Adipocyte (in vitro differentiated cells): ENCODE results near the gene B9D2.

Experiments
- DNase-seq: peaks from one replicate; pipeline ENCODE4 v3.0.0-alpha.2; 2015; ENCODE audit warnings: low read depth
- H3K27me3 ChIP-seq: replicated peaks from 2 replicates; pipeline ENCODE4 v1.7.0; 2013; ENCODE audit warnings: mild to moderate bottlenecking, low read length, moderate library complexity; ENCODE audit not compliant: control insufficient read depth, insufficient read depth
- H3K36me3 ChIP-seq: 2 replicates; pipeline ENCODE4 v1.7.0; 2013; ENCODE audit warnings: low read length, mild to moderate bottlenecking, moderate library complexity; ENCODE audit not compliant: control insufficient read depth, insufficient read depth, severe bottlenecking
- H3K4me1 ChIP-seq: 2 replicates; pipeline ENCODE4 v1.7.0; 2013; ENCODE audit warnings: mild to moderate bottlenecking, low read length, moderate library complexity; ENCODE audit not compliant: control insufficient read depth, insufficient read depth
- H3K4me3 ChIP-seq: 2 replicates; pipeline ENCODE4 v1.7.0; 2013; ENCODE audit warnings: mild to moderate bottlenecking, low read length, moderate library complexity
- H3K9ac ChIP-seq: 2 replicates; pipeline ENCODE4 v1.7.0; 2013; ENCODE audit warnings: mild to moderate bottlenecking, low read length, moderate library complexity
- H3K9me3 ChIP-seq: 2 replicates; pipeline ENCODE4 v1.7.0; 2013; ENCODE audit warnings: mild to moderate bottlenecking, low read length, moderate library complexity; ENCODE audit not compliant: control insufficient read depth

B9D2 gene

GRCh38 chr19:41334793-41335192 is 29.2 kb downstream of the B9D2 start:
- no peak for DNase-seq
- Histone ChIP-seq H3K9ac (no peak overlapping the region), H3K9me3 (no peaks in the 10 kb centered on the region), H3K4me1 (peaks cover 3% of the 10 kb centered on the region), H3K36me3 (peaks cover 7% of the 10 kb centered on the region), H3K4me3 (no peak overlapping the region), H3K27me3 (no peaks in the 10 kb centered on the region)

DNA sequence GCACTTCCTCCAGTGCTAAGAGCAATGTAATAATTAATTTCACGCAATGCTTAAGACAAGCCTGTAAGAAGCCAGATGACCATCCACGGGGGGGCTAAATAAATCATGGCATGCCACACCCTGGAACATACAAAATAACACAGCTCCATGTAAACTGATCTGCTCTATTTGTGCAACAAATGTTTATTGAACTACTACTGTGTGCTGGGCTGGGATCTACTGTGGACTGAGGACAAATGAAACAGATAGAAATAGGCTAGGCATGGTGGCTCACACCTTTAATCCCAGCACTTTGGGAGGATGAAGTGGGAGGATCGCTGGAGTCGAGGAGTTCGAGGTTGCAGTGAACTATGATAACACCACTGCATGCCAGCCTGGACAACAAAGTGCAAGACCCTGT is 31.5 kb downstream of the B9D2 start:
- Histone ChIP-seq H3K9ac (no peak overlapping the region), H3K4me3 (no peak overlapping the region), H3K27me3 (no peaks in the 10 kb centered on the region), H3K36me3 (peaks cover 17% of the 10 kb centered on the region), H3K4me1 (peaks cover 3% of the 10 kb centered on the region), H3K9me3 (no peaks in the 10 kb centered on the region)
- DNase-seq: no peak

- H3K36me3 ChIP-seq: peaks cover 17% of the 10 kb centered on the region
- no peak overlapping the region for H3K4me3 ChIP-seq
These were observed 31.9 kb downstream of the B9D2 start for GRCh38 chr19:41332000-41332399.

DNA sequence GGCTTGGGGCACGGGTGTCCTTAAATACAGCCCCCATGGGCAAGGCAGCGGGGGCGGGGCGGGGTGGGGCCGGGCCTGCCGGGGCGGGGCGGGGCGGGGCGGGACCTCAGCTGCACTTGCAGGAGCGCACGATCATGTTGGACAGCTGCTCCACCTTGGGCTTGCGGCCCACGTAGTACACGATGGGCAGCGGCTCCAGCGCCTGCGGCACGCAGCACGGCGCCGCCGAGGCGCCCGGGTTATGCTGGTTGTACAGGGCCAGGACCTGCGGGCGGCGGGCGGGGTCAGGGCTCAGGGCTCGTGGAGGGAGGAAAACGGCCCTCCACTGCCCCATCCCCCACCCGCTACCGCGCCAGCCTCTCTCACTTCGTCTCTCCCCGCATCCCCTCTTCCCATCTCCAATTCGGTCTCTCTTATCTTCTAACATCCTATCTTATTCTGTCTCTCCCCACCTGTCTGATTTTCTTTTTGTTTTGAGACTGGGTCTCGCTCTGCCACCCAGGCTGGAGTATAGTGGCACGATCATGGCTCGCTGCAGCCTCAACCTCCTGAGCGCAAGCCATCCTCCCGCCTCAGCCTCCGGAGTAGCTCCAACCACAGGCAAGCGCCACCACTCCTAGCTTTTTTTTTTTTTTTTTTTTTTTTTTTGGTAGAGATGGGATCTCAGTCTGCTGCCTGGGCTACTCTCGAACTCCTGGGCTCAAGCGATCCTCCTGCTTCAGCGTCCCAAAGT is 32.8 kb downstream of the B9D2 start:
- Histone ChIP-seq H3K27me3 (no peaks in the 10 kb centered on the region), H3K36me3 (peaks cover 17% of the 10 kb centered on the region), H3K4me3 (no peak overlapping the region), H3K9ac (no peak overlapping the region), H3K4me1 (peaks cover 6% of the 10 kb centered on the region), H3K9me3 (no peaks in the 10 kb centered on the region)
- no peak for DNase-seq

More at GRCh38 chr19:41332000-41332399, 31.9 kb downstream of the B9D2 start:
- Histone ChIP-seq H3K27me3 (no peaks in the 10 kb centered on the region), H3K9me3 (no peaks in the 10 kb centered on the region), H3K9ac (no peak overlapping the region), H3K4me1 (peaks cover 3% of the 10 kb centered on the region)
- no peak for DNase-seq

DNA sequence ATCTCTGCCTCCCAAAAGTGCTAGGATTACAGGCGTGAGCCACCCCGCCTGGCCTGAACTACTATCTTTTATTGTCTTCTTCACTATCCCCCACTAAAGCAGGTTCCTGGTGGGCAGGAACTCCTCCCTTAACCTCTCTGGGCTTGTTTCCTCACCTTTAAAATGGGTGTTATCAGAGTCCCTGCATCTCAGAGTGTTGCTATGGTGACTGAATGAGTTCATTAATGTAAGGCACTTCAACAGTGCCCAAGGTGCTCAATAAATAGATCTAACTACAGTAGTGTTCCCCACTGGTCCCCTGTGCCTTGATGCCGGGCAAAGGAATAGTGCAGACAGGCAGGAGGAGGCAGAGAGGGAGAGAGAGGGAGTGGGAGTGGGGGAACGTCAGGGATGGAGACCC is 33.5 kb downstream of the B9D2 start:
- H3K9ac ChIP-seq: no peak overlapping the region
- H3K9me3 ChIP-seq: no peaks in the 10 kb centered on the region
- peaks cover 12% of the 10 kb centered on the region for H3K4me1 ChIP-seq
- H3K36me3 ChIP-seq: peaks cover 17% of the 10 kb centered on the region
- no peak overlapping the region for H3K4me3 ChIP-seq
- H3K27me3 ChIP-seq: no peaks in the 10 kb centered on the region
- no peak for DNase-seq

GRCh38 chr19:41328842-41329225 is 35.1 kb downstream of the B9D2 start:
- no peaks in the 10 kb centered on the region for H3K9me3 ChIP-seq
- H3K36me3 ChIP-seq: peaks cover 14% of the 10 kb centered on the region
- peaks cover 25% of the 10 kb centered on the region for H3K4me1 ChIP-seq
- no peak overlapping the region for H3K4me3 ChIP-seq
- H3K27me3 ChIP-seq: no peaks in the 10 kb centered on the region
- H3K9ac ChIP-seq: no peak overlapping the region
- DNase-seq: no peak

DNA sequence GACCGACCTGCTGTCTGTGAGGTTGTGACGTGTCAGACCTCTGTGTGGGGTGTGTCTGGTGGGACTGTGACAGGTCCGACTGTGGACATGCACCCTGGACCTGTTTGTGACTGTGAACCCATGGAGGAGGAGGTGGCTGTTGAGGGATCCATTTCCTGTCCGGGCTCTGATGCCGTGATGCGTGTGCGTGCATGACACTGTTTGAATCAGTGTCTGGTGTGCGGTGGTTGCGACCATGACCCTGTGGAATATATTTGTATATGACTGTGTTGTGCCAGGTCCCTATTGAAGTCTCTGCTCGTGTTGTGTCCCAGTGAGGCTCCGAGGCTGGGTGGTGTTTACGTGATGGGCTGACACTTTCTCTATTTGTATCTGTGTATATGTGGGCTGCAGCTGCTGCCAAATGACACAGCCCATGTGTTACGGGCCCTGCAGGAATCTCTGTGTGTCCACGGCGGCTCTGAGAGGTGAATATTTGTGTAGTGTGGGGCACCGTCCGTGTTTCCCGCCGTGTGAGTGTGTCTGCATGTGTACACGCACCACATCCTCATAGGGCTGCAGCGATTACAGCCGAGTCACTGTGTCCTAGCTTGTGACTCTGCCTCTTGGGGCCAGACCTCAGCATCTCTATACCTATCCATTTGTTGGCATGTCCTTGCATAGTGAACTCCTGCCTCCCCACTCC is 35.6 kb downstream of the B9D2 start:
- Histone ChIP-seq H3K9me3 (no peaks in the 10 kb centered on the region), H3K4me3 (no peak overlapping the region), H3K27me3 (no peaks in the 10 kb centered on the region), H3K36me3 (peaks cover 14% of the 10 kb centered on the region), H3K9ac (no peak overlapping the region), H3K4me1 (peaks cover 31% of the 10 kb centered on the region)
- DNase-seq: no peak

DNA sequence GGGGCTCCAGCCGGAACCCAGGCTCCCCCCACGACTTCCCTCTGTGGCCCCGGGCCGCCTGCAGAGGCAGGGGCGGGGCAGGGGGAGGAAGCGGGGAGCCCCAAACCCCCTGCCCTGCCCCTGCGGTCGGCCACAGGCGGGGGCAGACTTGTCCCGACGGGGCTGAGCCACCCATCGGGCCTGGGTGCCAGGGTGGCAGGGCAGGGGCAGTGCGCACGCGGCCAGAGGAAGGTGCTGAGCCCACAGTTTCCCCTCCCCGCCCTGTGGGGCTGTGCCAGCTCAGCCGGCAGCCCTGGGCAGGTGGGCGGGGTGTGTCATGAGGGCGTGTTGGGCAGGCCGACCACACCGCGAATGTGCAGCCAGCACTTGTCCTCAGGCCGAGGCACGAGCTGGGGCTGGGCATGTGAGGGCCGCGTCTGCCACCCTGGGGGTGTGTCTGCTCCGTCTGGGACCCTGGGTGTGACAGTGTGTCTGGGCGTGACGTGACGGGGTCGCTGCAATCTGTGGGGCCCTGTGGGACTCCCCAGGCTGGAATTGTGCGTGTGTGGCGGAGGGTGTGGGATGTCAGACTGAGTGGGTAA is 36.3 kb downstream of the B9D2 start:
- no peak overlapping the region for H3K4me3 ChIP-seq
- DNase-seq: no peak
- peak overlapping the region; percentile 11 for H3K9ac ChIP-seq
- no peaks in the 10 kb centered on the region for H3K9me3 ChIP-seq
- H3K36me3 ChIP-seq: peaks cover 14% of the 10 kb centered on the region
- H3K4me1 ChIP-seq: peaks cover 37% of the 10 kb centered on the region
- H3K27me3 ChIP-seq: no peaks in the 10 kb centered on the region

GRCh38 chr19:41327076-41327575 is 36.8 kb downstream of the B9D2 start:
- Histone ChIP-seq H3K27me3 (no peaks in the 10 kb centered on the region), H3K4me1 (peaks cover 42% of the 10 kb centered on the region), H3K9me3 (no peaks in the 10 kb centered on the region), H3K4me3 (no peak overlapping the region), H3K36me3 (peaks cover 14% of the 10 kb centered on the region), H3K9ac (peak overlapping the region; percentile 11)
- no peak for DNase-seq

DNA sequence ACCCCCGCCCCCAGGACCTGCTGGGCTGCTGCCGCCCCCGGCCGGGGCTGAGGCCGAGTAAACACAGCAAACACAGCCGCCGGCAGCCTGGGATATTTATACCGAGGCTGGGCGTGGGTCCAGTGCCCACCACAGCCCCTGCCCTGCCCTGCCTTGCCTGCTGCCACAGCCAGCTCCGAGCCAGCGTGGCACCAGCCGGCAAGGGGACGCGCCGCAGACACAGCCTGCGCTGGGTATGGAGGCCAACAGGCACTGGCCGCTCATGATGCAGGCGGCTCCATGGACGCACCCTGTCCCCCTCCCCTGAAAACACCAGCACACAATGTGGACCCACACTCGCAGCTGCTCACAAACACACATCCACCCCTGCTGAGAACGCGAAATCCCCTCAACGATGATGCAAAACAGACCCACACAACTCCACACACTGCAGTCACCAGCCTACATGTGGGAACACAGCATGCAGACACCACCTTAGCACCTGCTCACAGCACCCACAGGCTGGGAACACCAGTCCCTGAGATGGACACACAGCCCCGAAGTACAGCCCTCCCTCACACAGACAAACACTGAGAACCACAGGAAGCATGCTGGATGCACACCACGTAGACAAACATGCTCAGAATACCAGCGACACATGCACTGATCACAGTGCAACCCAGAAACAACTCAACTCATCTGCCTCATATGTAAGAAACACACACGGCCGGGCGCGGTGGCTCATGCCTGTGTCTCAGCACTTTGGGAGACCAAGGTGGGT is 37.8 kb downstream of the B9D2 start:
- no peak overlapping the region for H3K4me3 ChIP-seq
- peak overlapping the region; percentile 16 for H3K9ac ChIP-seq
- peaks cover 10% of the 10 kb centered on the region for H3K36me3 ChIP-seq
- H3K4me1 ChIP-seq: peaks cover 52% of the 10 kb centered on the region
- H3K9me3 ChIP-seq: no peaks in the 10 kb centered on the region
- DNase-seq: peak; percentile 55
- no peaks in the 10 kb centered on the region for H3K27me3 ChIP-seq

DNA sequence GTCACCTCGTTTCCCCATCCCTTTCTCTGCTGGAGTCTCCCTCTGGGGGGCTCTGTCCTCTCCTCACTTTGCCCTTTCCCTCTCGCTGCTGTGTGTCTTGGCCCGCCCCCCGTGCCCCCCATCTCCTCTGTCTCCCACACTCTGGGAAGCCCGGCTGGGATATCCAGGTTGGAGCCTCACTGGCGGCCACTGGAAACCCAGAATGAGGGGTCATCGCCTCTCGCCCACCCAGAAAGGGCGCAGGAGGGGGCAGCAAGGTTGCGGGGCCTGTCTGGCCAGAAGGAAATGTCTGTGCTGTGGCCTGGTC is 38.4 kb downstream of the B9D2 start:
- Histone ChIP-seq H3K9ac (peak overlapping the region; percentile 16), H3K4me3 (no peak overlapping the region), H3K36me3 (peaks cover 15% of the 10 kb centered on the region), H3K4me1 (peaks cover 52% of the 10 kb centered on the region), H3K27me3 (no peaks in the 10 kb centered on the region), H3K9me3 (no peaks in the 10 kb centered on the region)
- DNase-seq: no peak
